PFSK-1 (cell line): Measurements from ENCODE around the gene ANO6.

Source experiments
- POLR2AphosphoS5 ChIP-seq: IDR thresholded peaks from 2 replicates; pipeline ENCODE4 v1.6.1; 2012; ENCODE audit warnings: low read depth, mild to moderate bottlenecking, control low read depth, low read length, moderate library complexity
- TAF1 ChIP-seq: IDR thresholded peaks from 2 replicates; pipeline ENCODE4 v1.6.1; 2012; ENCODE audit warnings: low read length, control low read depth, borderline replicate concordance; ENCODE audit not compliant: insufficient read depth

- TF ChIP-seq POLR2AphosphoS5 (no peak), TAF1 (no peak)
Measured at GRCh38 chr12:45349916-45350315, 134.0 kb downstream of the ANO6 start.
